ENCODE measurements around the gene C2CD4D.

C2CD4D gene

DNA sequence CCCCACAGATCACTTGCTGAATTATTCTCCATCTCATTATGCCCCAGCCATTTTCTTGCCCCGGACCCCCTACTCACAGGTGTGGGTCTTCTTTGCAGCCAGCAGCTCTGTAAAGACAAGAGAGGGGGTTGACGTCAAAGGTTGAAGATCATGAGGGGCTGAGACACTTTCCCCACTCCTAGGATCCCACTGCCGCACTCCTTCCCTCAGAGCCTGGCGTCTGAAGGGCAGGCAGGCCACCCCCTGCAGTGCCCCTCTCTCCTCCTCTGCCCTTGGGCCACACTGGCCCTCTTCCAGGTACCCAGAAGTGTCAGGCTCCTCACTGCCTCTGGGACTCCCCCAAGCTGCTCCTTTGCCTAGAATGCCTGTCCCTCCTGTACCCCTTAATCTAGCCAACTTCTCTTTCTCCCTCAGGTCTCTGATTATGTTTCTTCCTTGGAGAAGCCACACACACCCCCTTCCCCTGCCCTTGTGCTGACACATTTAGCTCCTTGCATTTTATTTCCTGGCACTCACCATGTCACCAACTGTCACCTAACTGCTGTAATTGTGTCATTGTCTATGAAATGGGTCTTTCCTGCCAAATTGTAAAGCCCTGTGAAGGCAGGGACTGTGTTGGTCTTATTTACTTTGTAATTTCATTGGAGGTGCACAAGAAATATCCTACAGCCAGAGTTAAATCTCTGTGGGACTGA is 10.1 kb downstream of the C2CD4D start:
- TF ChIP-seq POU2F2 (IDR thresholded peaks at IDR 0.05; ENCODE audit: low read depth, low read length) (no peak), TAF1 (IDR thresholded peaks at IDR 0.05; ENCODE audit: low read depth, low read length) (no peak), SPI1 (IDR thresholded peaks at IDR 0.05; ENCODE audit: low read depth, low read length) (no peak), POLR2A (IDR thresholded peaks at IDR 0.05; ENCODE audit: low read depth, low read length) (no peak), POLR2AphosphoS5 (IDR thresholded peaks at IDR 0.05; ENCODE audit: low read depth, low read length) (no peak), PAX5 (IDR thresholded peaks at IDR 0.05; ENCODE audit: insufficient read depth, low read length, severe bottlenecking) (no peak)
- DNase-seq (ENCODE audit: insufficient read length, low spot score) = no peak

DNA sequence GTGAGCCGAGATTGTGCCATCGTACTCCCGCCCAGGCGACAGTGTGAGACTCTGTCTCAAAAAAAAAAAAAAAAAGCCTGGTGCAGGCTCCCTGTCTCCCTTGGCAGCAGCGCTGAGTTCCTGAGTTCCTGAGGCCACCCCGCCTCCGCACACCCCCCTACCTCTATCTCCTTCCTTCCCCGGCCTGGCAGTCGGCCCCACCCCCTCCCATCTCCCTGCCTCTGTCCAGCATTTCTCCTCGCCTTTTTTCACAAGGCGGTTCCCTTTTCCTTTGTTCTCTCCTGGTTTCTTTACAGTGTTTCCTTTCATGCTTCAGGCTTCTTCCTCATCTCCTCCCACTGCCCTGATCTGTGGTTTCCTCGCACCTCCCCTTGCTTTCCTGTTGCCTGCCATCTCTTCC is 10.7 kb downstream of the C2CD4D start:
- TF ChIP-seq POLR2AphosphoS5 (IDR thresholded peaks at IDR 0.05; ENCODE audit: low read depth, low read length) = no peak
- no peak for TF ChIP-seq POLR2A (IDR thresholded peaks at IDR 0.05; ENCODE audit: low read depth, low read length)
- TF ChIP-seq SPI1 (IDR thresholded peaks at IDR 0.05; ENCODE audit: low read depth, low read length) = no peak
- TF ChIP-seq TAF1 (IDR thresholded peaks at IDR 0.05; ENCODE audit: low read depth, low read length) = no peak
- no peak for TF ChIP-seq PAX5 (IDR thresholded peaks at IDR 0.05; ENCODE audit: insufficient read depth, low read length, severe bottlenecking)
- no peak for TF ChIP-seq POU2F2 (IDR thresholded peaks at IDR 0.05; ENCODE audit: low read depth, low read length)
- FAIRE-seq = no peak
- DNase-seq (ENCODE audit: insufficient read length, low spot score) = no peak

More for the DNA sequence above, 10.1 kb downstream of the C2CD4D start:
- no peak for FAIRE-seq

DNA sequence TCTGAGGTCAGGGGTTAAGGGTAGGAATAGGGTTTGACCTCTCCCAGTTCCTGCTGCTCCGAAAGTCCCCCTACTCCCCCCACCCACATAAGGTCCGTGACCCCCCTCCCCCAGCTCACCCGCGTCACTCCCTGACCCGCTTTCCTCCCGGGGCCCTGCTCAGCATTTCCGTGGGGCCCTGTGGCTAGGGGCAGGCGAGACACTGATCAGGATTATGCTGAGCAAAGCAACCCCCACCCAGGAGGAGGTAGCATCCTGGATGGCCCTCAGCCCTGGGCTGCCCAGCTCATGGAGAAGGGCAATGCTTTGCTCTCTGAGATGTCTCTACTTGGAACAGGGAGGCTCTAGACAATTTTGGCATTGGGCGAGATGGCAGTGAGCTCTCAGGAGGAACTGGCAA is 11.8 kb downstream of the C2CD4D start:
- TF ChIP-seq POU2F2 (IDR thresholded peaks at IDR 0.05; ENCODE audit: low read depth, low read length) (no peak), TAF1 (IDR thresholded peaks at IDR 0.05; ENCODE audit: low read depth, low read length) (no peak), PAX5 (IDR thresholded peaks at IDR 0.05; ENCODE audit: insufficient read depth, low read length, severe bottlenecking) (no peak), SPI1 (IDR thresholded peaks at IDR 0.05; ENCODE audit: low read depth, low read length) (no peak)
- no peak for FAIRE-seq
- DNase-seq (ENCODE audit: insufficient read length, low spot score) = no peak

DNA sequence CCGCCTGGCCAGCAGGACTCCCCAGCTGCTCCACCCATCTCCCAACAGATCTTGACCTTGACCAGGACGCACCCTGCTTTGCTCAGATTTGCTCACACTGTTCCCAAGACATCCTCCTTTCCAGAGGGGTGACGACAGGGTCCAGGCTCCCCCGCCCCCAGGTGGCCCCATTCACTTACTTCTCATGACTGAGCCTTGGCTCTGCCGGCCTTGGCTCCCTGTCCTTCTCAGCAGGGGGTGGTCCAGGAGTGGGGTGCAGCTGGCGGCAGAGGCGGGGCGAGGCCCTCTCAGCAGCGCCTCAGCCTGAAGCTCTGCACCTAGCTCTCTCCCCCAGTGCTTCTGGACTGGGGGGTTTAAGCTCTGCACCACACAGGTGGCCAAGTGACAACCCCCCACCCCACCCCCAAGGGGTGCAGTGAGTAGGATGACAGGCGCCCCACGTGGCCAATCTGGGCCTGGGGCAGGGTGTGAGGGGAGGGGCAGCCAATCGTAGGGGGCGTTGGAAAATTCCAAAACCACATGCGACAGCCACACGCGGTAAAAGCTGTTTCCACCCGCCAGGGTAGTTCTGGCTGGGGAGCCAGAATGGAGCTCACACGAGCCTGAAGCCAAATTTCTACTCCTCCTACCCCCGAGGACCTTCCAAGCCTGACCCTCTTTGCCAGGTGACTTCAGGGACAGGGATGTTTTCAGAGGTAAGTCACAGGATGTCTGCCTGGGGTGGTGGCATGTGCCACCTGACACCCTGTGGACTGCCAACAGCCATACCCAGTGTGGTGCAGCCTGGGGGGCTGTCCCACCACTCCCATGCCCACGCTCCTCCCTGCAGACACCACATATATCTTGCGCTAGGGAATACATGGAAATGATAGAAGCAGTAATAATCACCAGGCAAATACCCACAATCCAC is 13.6 kb downstream of the C2CD4D start:
- DNase-seq (ENCODE audit: insufficient read length, low spot score) = no peak
- FAIRE-seq = no peak
- TF ChIP-seq TAF1 (IDR thresholded peaks at IDR 0.05; ENCODE audit: low read depth, low read length) (no peak), POU2F2 (IDR thresholded peaks at IDR 0.05; ENCODE audit: low read depth, low read length) (no peak), POLR2AphosphoS5 (IDR thresholded peaks at IDR 0.05; ENCODE audit: low read depth, low read length) (no peak), SPI1 (IDR thresholded peaks at IDR 0.05; ENCODE audit: low read depth, low read length) (no peak), PAX5 (IDR thresholded peaks at IDR 0.05; ENCODE audit: insufficient read depth, low read length, severe bottlenecking) (no peak), POLR2A (IDR thresholded peaks at IDR 0.05; ENCODE audit: low read depth, low read length) (no peak)

DNA sequence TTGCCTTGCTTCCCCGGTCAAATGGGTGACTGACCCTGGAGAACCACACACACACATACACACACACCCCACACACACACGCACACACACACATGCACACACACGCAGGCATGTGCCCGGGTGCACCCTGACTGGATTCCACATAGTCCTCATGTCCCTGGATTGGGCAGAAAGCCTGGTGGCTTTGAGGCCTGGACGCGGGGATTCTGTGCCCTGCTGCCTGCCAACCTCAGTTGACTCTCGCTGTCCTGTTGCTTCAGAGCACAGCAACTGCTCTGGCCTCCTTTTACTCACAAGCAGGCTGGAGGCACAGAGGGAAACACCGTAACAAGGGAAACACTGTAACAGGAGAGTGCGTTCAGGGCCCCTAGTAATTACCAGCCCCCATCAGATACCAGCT is 14.4 kb downstream of the C2CD4D start:
- no peak for DNase-seq (ENCODE audit: insufficient read length, low spot score)
- FAIRE-seq = no peak
- no peak for TF ChIP-seq POLR2AphosphoS5 (IDR thresholded peaks at IDR 0.05; ENCODE audit: low read depth, low read length)
- no peak for TF ChIP-seq PAX5 (IDR thresholded peaks at IDR 0.05; ENCODE audit: insufficient read depth, low read length, severe bottlenecking)
- no peak for TF ChIP-seq POU2F2 (IDR thresholded peaks at IDR 0.05; ENCODE audit: low read depth, low read length)
- no peak for TF ChIP-seq POLR2A (IDR thresholded peaks at IDR 0.05; ENCODE audit: low read depth, low read length)
- TF ChIP-seq SPI1 (IDR thresholded peaks at IDR 0.05; ENCODE audit: low read depth, low read length) = no peak
- no peak for TF ChIP-seq TAF1 (IDR thresholded peaks at IDR 0.05; ENCODE audit: low read depth, low read length)

DNA sequence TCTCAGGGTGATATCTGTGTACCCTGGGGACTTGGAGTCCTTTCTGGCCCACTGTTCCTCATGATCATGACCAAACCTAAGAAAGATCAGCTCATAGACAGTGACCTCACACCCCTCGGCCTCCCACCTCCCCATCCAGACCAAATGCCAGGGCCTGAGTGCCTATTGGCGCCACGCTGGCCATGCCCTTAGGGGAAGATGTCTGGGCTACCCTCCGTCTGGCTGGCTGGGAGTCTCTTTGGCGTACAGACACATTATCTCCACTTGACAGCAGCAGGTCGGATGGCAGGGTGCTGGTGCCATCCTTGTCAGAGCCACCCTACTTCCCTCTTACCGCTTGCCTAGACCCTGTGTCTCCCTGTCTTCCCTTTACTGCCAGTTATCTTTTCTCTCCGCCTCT is 16.4 kb downstream of the C2CD4D start:
- no peak for FAIRE-seq
- TF ChIP-seq POU2F2 (IDR thresholded peaks at IDR 0.05; ENCODE audit: low read depth, low read length) (no peak), POLR2AphosphoS5 (IDR thresholded peaks at IDR 0.05; ENCODE audit: low read depth, low read length) (no peak), POLR2A (IDR thresholded peaks at IDR 0.05; ENCODE audit: low read depth, low read length) (no peak), TAF1 (IDR thresholded peaks at IDR 0.05; ENCODE audit: low read depth, low read length) (no peak), PAX5 (IDR thresholded peaks at IDR 0.05; ENCODE audit: insufficient read depth, low read length, severe bottlenecking) (no peak), SPI1 (IDR thresholded peaks at IDR 0.05; ENCODE audit: low read depth, low read length) (no peak)

DNA sequence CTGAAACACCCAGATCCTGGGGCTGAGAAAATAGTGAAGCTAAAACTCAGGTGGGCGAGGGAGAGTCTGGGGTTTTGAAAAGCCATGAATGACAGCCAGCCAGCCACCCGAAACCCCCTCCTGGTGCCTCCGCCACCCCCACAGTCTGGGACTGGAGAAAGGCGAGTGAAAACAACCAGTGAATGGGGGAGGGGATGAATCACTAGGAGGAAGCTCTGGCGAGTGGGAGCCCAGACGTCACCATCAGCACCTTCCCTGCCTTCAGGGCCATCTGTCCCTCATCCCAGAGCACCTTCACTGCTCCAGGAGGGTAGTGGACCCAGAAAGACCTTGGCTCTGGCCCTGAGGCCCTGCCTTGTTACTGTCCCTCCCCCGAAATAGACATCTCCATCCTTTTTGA is 17.2 kb downstream of the C2CD4D start:
- DNase-seq (ENCODE audit: insufficient read length, low spot score) (no peak), FAIRE-seq (no peak)
- no peak for TF ChIP-seq POLR2A (IDR thresholded peaks at IDR 0.05; ENCODE audit: low read depth, low read length)
- TF ChIP-seq SPI1 (IDR thresholded peaks at IDR 0.05; ENCODE audit: low read depth, low read length) = no peak
- no peak for TF ChIP-seq PAX5 (IDR thresholded peaks at IDR 0.05; ENCODE audit: insufficient read depth, low read length, severe bottlenecking)
- no peak for TF ChIP-seq POLR2AphosphoS5 (IDR thresholded peaks at IDR 0.05; ENCODE audit: low read depth, low read length)
- no peak for TF ChIP-seq POU2F2 (IDR thresholded peaks at IDR 0.05; ENCODE audit: low read depth, low read length)
- no peak for TF ChIP-seq TAF1 (IDR thresholded peaks at IDR 0.05; ENCODE audit: low read depth, low read length)

More for the DNA sequence above, 16.4 kb downstream of the C2CD4D start:
- no peak for DNase-seq (ENCODE audit: insufficient read length, low spot score)

DNA sequence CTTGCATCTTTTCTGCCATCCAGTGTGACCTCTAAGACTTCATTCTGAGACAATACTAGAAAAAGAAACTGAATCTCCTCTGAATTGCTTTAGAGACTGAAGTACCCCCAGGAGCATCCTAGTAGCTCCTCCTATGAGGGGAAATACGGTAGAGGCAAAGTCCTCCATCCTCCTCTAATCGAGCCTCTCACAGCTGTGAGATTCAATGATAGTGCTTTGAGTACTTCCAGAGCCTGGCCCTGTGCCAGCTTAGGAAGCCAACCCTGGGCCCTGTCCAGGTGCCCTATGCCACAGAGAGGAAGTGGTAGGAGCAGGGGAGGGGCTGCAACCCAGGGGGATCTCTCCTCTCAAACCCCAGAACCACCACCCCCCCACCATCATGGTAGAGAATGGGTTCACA is 18.7 kb downstream of the C2CD4D start:
- DNase-seq (ENCODE audit: insufficient read length, low spot score) (no peak), FAIRE-seq (no peak)
- TF ChIP-seq SPI1 (IDR thresholded peaks at IDR 0.05; ENCODE audit: low read depth, low read length) (no peak), POLR2A (IDR thresholded peaks at IDR 0.05; ENCODE audit: low read depth, low read length) (no peak), POU2F2 (IDR thresholded peaks at IDR 0.05; ENCODE audit: low read depth, low read length) (no peak), PAX5 (IDR thresholded peaks at IDR 0.05; ENCODE audit: insufficient read depth, low read length, severe bottlenecking) (no peak), TAF1 (IDR thresholded peaks at IDR 0.05; ENCODE audit: low read depth, low read length) (no peak), POLR2AphosphoS5 (IDR thresholded peaks at IDR 0.05; ENCODE audit: low read depth, low read length) (no peak)

DNA sequence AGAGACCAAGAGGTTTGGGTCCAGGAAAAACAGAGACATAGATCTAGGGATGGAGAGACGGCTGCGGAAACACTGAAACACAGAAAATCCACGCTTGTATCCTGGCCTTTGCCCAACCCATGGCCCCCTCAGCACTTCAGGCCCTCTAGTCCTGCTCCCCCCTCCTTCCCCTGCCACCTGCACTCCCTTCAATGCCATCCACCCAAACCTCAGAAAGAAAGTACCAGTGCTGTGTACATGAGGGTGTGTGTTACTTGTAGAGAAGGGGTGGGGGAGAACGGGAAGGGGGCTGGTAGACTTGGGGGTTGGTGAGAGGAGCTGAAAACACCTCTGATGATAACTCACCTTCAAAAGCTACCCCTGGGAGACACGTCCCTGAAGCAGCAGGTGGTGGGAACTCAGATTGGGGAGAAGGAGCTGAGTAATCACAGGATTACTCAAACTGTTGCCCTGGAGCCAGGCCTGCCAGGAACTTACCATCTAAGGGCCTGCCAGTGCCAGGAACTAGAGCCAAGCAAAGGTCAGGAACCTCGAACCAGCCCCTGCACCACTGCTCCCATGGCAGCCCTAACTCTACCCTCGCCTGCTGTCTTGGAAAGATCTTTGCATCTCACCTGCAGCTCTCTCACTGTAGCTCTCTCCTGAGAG is 19.5 kb downstream of the C2CD4D start:
- FAIRE-seq (no peak), DNase-seq (ENCODE audit: insufficient read length, low spot score) (no peak)
- TF ChIP-seq PAX5 (IDR thresholded peaks at IDR 0.05; ENCODE audit: insufficient read depth, low read length, severe bottlenecking) (no peak), POLR2A (IDR thresholded peaks at IDR 0.05; ENCODE audit: low read depth, low read length) (no peak), POLR2AphosphoS5 (IDR thresholded peaks at IDR 0.05; ENCODE audit: low read depth, low read length) (no peak), POU2F2 (IDR thresholded peaks at IDR 0.05; ENCODE audit: low read depth, low read length) (no peak), SPI1 (IDR thresholded peaks at IDR 0.05; ENCODE audit: low read depth, low read length) (no peak), TAF1 (IDR thresholded peaks at IDR 0.05; ENCODE audit: low read depth, low read length) (no peak)
